HG03457 (cell line): Measurements from ENCODE around the gene UBQLN1.
"Not testable (repeated sequence)": the region's sequence is repeated elsewhere in the genome, so short reads cannot be mapped to it uniquely, and the experiment has no call there.

Source experiments
- ATAC-seq: cut with Tn5 transposase; IDR thresholded peaks from one replicate; pipeline ENCODE4 v1.9.1; 2021; ENCODE audit warnings: moderate number of reproducible peaks; ENCODE audit not compliant: unreplicated experiment

UBQLN1 gene

GRCh38 chr9:83637389-83637788, 70.4 kb downstream of the UBQLN1 start:
- ATAC-seq, result no peak

- no peak for ATAC-seq
Observed at GRCh38 chr9:83636813-83637212, 70.9 kb downstream of the UBQLN1 start.

- ATAC-seq, result no peak
Observed at GRCh38 chr9:83633676-83634075, 74.1 kb downstream of the UBQLN1 start.

GRCh38 chr9:83633255-83633654, 74.5 kb downstream of the UBQLN1 start:
- no peak for ATAC-seq

- no peak for ATAC-seq
Observed at GRCh38 chr9:83630938-83631457, 76.8 kb downstream of the UBQLN1 start.

GRCh38 chr9:83629433-83630104, 78.2 kb downstream of the UBQLN1 start:
- ATAC-seq, result no peak

- ATAC-seq, result no peak
Observed at GRCh38 chr9:83628540-83628939, 79.2 kb downstream of the UBQLN1 start.

GRCh38 chr9:83625178-83625577, 82.6 kb downstream of the UBQLN1 start:
- no peak for ATAC-seq

- peak; percentile 23 for ATAC-seq
Observed at GRCh38 chr9:83623679-83624076, 84.1 kb downstream of the UBQLN1 start.

- peak; percentile 73 for ATAC-seq
Observed at GRCh38 chr9:83622939-83623678, 84.6 kb downstream of the UBQLN1 start, which contains the start of gene IDNK. Gene IDNK, plus strand, starts transcription at chr9:83623143. Its CDS starts 29 bp downstream, at chr9:83623172.

- ATAC-seq, result peak; percentile 35
Observed at GRCh38 chr9:83622433-83622938, 85.3 kb downstream of the UBQLN1 start.

- ATAC-seq, result no peak
Observed at GRCh38 chr9:83620841-83621636, 86.7 kb downstream of the UBQLN1 start.

- ATAC-seq, result no peak
Observed at GRCh38 chr9:83617299-83617698, 90.5 kb downstream of the UBQLN1 start.

GRCh38 chr9:83613298-83613697, 94.5 kb downstream of the UBQLN1 start:
- ATAC-seq, result not testable (repeated sequence)
